PC-9 (cell line): ENCODE results near the gene MAT1A.

Source experiments
- CTCF ChIP-seq: fragments of 200-600 bp; sonication (generic); conservative IDR thresholded peaks from 2 replicates; pipeline ENCODE4 v1.6.1; 2017; ENCODE audit warnings: mixed run types, antibody characterized with exemption, mild to moderate bottlenecking, moderate library complexity
- EZH2 ChIP-seq: fragments of 200-600 bp; sonication (generic); IDR thresholded peaks from 2 replicates; pipeline ENCODE4 v1.8.0; 2017; ENCODE audit warnings: antibody characterized with exemption, low read depth

- TF ChIP-seq CTCF (no peak; the same call in 1 of the 2 replicates), EZH2 (no peak)
Observed at GRCh38 chr10:80289451-80290287, at the start of gene MAT1A.
